PC-3 (cell line): ENCODE measurements around the gene TGFB1I1.

Experiments
- EZH2 ChIP-seq: fragments of 300-600 bp; sonication (generic); IDR thresholded peaks from one replicate; pipeline ENCODE4 v1.6.1; 2017; ENCODE audit warnings: antibody characterized with exemption, mild to moderate bottlenecking, low read length; ENCODE audit not compliant: unreplicated experiment
- TF ChIP-seq, protein P1 (sequence below): fragments of 300-600 bp; sonication (generic); conservative IDR thresholded peaks from 2 replicates; pipeline ENCODE4 v1.5.1; 2017; ENCODE audit warnings: antibody characterized with exemption, low read depth, mild to moderate bottlenecking, low read length

DNA sequence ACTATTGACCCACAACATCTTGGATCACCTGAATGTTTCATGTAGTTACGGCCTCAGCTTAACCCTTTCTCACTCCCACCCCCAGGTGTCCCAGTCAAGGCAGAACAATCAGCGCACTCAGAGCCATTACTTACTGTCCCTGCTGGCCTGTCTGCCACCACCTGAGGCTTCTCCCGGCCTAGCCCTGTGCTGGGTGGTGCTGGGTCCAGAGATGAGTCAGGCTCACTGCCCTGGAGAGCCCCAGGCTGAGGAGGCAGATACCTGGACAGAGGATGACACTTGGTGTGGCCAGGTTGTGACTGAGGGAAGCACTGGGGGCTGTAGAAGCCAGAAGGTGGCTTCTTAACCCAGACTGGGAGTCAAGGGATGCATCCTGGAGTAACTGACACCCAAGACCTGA, 7.0 kb downstream of the TGFB1I1 start:
- TF ChIP-seq, protein P1, sequence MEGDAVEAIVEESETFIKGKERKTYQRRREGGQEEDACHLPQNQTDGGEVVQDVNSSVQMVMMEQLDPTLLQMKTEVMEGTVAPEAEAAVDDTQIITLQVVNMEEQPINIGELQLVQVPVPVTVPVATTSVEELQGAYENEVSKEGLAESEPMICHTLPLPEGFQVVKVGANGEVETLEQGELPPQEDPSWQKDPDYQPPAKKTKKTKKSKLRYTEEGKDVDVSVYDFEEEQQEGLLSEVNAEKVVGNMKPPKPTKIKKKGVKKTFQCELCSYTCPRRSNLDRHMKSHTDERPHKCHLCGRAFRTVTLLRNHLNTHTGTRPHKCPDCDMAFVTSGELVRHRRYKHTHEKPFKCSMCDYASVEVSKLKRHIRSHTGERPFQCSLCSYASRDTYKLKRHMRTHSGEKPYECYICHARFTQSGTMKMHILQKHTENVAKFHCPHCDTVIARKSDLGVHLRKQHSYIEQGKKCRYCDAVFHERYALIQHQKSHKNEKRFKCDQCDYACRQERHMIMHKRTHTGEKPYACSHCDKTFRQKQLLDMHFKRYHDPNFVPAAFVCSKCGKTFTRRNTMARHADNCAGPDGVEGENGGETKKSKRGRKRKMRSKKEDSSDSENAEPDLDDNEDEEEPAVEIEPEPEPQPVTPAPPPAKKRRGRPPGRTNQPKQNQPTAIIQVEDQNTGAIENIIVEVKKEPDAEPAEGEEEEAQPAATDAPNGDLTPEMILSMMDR, result no peak
- no peak for TF ChIP-seq EZH2
